Neural cell (in vitro differentiated cells): ENCODE measurements around the gene SRP19.

ENCODE experiments used
- POLR2AphosphoS5 ChIP-seq: IDR thresholded peaks from 2 replicates; pipeline ENCODE4 v1.6.1; 2012
- TAF1 ChIP-seq: IDR thresholded peaks from 2 replicates; pipeline ENCODE4 v1.6.1; 2012; ENCODE audit warnings: low read depth
- TF ChIP-seq, protein P1 (sequence below): fragments of 450-650 bp; IDR thresholded peaks from 2 replicates; pipeline ENCODE4 v1.5.1; 2014; ENCODE audit warnings: antibody characterized with exemption, mild to moderate bottlenecking, moderate library complexity; ENCODE audit not compliant: poor library complexity, severe bottlenecking
- TF ChIP-seq, protein P2 (sequence below): IDR thresholded peaks from 2 replicates; pipeline ENCODE4 v1.6.1; 2012; ENCODE audit warnings: borderline replicate concordance

DNA sequence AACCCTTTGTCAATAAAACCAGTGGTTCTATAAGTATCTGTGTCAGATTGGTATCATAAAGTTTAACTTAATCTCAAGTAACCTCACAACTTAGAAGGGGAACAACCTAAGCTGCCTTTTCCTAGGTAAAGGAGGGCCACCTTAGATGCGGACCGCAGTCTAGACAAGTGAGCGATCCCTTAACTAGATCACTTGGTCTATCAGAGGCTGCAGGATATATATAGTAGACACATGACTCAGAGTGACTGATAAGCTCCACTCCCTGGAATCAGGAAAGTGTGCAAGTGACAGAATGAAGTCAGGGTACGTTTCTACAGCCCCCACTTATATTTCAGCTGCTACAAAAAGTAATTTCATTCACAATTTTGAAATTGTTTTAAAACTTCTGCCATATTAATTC is 53.5 kb downstream of the SRP19 start:
- TF ChIP-seq POLR2AphosphoS5 = no peak
- no peak for TF ChIP-seq TAF1
- TF ChIP-seq, protein P1, sequence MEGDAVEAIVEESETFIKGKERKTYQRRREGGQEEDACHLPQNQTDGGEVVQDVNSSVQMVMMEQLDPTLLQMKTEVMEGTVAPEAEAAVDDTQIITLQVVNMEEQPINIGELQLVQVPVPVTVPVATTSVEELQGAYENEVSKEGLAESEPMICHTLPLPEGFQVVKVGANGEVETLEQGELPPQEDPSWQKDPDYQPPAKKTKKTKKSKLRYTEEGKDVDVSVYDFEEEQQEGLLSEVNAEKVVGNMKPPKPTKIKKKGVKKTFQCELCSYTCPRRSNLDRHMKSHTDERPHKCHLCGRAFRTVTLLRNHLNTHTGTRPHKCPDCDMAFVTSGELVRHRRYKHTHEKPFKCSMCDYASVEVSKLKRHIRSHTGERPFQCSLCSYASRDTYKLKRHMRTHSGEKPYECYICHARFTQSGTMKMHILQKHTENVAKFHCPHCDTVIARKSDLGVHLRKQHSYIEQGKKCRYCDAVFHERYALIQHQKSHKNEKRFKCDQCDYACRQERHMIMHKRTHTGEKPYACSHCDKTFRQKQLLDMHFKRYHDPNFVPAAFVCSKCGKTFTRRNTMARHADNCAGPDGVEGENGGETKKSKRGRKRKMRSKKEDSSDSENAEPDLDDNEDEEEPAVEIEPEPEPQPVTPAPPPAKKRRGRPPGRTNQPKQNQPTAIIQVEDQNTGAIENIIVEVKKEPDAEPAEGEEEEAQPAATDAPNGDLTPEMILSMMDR = no peak
- TF ChIP-seq, protein P2, sequence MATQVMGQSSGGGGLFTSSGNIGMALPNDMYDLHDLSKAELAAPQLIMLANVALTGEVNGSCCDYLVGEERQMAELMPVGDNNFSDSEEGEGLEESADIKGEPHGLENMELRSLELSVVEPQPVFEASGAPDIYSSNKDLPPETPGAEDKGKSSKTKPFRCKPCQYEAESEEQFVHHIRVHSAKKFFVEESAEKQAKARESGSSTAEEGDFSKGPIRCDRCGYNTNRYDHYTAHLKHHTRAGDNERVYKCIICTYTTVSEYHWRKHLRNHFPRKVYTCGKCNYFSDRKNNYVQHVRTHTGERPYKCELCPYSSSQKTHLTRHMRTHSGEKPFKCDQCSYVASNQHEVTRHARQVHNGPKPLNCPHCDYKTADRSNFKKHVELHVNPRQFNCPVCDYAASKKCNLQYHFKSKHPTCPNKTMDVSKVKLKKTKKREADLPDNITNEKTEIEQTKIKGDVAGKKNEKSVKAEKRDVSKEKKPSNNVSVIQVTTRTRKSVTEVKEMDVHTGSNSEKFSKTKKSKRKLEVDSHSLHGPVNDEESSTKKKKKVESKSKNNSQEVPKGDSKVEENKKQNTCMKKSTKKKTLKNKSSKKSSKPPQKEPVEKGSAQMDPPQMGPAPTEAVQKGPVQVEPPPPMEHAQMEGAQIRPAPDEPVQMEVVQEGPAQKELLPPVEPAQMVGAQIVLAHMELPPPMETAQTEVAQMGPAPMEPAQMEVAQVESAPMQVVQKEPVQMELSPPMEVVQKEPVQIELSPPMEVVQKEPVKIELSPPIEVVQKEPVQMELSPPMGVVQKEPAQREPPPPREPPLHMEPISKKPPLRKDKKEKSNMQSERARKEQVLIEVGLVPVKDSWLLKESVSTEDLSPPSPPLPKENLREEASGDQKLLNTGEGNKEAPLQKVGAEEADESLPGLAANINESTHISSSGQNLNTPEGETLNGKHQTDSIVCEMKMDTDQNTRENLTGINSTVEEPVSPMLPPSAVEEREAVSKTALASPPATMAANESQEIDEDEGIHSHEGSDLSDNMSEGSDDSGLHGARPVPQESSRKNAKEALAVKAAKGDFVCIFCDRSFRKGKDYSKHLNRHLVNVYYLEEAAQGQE = no peak
